GM19035 (cell line): Measurements from ENCODE around the gene TOMM22.
A peak's percentile ranks its signal among the peaks of the same experiment; 100 is the strongest.
"Not testable (repeated sequence)": the region's sequence is repeated elsewhere in the genome, so short reads cannot be mapped to it uniquely, and the experiment has no call there.

Experiments used
- ATAC-seq: cut with Tn5 transposase; IDR thresholded peaks from one replicate; pipeline ENCODE4 v1.9.1; 2021; ENCODE audit not compliant: unreplicated experiment

The TOMM22 gene

DNA sequence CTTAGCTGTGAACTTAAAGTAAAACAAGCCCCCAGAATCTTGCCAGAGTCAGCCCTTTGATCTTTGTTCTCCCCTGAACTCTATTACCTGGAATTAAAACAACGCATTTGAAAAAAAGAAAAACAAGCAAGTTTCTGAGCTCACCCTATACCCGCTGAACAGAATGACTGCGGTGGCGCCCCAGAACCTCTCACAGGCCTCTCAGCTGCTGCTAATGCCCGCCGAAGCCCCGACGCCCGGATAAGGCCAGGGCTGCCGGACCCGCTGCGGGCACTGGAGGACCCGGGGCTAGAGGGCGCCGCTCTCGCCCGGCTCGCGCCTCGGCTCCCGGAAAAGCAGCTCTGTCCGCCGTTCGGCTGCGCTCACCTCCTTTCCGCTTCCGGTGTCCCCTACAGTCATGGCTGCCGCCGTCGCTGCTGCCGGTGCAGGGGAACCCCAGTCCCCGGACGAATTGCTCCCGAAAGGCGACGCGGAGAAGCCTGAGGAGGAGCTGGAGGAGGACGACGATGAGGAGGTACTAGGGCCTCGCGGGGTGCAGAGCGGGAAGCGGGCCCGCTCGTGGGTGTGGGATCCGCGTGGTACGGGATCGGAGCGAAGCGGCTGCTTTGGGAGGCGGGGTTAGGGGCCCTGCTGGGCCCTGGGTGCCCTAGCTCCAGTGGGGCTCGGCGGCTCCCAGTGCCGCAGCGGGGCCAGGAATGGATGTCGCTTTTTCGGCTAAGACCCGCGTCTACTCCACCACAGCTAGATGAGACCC, at the start of gene TOMM22:
TOMM22 (plus strand) TSS at position 376 of the 754 bp plus-strand sequence; CDS start at position 398, 22 bp downstream.
- ATAC-seq, result peak; percentile 93

GRCh38 chr22:38632528-38632927, 49.2 kb upstream of the TOMM22 start:
- ATAC-seq, result no peak

DNA sequence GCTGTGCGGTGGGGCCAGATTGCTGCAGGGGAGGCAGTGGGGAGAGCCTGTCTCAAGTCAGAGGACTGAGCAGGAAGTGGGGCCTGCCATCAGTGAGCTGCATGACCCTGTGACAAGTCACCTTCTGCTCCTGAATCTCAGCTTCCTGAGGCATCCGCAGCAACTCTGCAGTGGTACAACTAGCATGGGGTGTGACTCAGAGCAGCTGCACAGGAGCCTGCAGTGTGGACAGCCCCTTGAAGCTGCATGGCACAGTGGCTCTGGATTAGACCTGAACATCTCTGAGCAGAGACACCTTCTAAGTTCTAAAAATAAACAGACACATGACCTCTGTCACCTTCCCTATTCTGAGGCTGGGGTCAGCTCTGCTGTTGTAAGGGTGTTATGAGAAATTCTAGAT, 43.5 kb upstream of the TOMM22 start:
- no peak for ATAC-seq

DNA sequence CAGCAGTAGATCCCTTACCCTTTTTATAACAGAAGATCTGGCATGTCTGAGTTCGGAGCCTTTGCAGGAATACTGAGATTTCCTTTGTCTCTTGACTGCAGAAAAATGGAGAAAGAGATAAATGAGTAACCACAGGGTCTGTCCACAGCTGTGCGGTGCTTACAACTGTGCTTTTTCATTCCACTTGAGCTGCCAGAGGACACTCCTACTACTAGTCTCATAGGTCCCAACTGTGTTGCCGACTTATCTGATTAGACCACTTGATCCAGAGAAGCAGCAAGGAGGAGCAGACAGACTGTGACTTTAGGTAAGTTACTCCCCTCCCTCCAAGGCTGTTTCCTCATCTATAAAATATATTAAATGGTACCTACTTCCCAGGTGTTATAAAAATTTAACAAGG, 43.0 kb upstream of the TOMM22 start:
- no peak for ATAC-seq

DNA sequence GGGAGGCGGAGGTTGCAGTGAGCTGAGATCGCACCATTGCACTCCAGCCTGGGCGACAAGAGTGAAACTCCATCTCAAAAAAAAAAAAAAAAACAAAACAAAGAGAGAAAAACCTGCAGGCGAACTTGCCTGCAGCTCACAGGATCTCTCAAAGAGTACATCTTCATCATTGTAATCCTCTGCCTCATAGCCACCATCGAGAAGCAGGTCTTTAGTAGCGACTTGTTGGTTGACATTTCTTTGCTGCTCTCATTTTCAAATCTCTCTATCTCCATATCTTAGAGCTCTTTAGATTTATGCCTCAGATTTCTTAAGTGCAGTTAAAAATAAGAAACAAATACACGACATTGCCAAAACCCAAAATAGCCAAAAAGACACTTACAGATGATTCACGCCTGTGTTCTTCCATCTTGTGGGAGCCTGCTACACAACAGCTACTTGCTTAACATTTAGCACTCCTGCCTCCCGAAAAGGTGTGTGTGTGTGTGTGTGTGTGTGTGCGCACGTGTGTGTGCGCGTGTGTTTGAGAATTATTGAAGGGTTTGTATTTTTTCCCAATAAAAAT, 40.2 kb upstream of the TOMM22 start:
- ATAC-seq, result no peak

DNA sequence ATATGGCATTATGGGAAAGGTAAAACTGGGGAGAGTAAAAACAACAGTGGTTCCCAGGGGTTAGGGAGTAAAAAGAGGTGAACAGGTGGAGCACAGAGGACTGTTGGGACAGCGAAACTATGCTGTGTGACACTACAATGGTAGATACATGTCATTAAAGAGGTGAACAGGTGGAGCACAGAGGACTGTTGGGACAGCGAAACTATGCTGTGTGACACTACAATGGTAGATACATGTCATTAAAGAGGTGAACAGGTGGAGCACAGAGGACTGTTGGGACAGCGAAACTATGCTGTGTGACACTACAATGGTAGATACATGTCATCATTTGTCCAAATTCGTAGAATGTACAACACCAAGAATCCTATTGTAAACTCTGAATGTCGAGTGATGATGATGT, 37.5 kb upstream of the TOMM22 start:
- ATAC-seq, result not testable (repeated sequence)

DNA sequence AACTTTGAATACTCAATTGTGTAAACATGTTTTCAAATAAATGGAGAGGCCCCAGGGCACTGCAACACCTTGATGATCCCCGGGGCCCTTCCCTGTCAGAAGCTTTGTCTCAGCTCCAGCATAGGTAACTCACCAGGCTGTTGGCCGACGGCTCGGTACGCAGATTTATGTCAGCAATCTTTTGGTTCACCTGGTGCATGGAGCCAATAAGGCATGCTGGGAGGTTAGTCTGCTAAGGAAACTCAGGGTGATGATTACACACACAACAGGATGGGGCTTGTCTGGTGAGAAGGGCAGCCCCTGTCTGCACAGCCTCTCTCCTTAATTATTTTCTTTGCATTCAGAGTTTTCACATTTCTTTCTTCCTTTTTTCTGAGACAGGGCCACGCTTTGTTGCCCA, 36.3 kb upstream of the TOMM22 start:
- no peak for ATAC-seq

DNA sequence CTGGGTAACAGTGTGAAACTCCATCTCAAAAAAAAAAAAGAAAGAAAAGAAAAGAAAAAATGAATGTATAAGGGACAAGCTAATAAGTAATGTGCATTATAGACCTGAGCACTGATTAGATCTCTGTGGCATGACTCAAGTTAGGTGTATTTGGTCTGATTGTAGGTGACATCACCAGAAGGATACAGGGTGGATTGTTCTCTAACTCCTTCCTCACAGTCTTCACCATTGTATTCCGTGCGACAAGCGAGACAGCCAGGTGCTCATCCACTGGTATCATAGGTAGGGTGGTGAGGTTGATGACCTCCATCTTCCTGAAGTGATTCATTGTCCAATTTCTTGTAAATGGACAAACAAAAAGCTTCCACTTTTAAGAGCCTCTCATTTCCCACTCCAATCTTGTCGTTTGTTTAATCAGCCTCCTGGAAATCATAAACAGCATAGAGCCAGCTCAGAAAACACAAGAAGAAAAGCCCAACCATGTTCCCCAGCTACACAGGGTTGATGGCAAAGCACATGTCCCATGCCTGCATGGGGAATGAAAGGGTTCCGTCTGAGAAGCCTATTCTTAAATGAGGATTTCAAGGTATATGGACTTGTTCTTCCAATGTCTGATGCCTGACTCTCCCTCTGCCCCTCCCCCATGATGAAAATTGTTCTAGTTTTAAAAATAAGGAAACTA, 31.8 kb upstream of the TOMM22 start:
- no peak for ATAC-seq

- no peak for ATAC-seq
These were observed 28.9 kb upstream of the TOMM22 start for GRCh38 chr22:38652859-38653258.

- ATAC-seq, result no peak
These were observed 28.0 kb upstream of the TOMM22 start for GRCh38 chr22:38653741-38654140.

DNA sequence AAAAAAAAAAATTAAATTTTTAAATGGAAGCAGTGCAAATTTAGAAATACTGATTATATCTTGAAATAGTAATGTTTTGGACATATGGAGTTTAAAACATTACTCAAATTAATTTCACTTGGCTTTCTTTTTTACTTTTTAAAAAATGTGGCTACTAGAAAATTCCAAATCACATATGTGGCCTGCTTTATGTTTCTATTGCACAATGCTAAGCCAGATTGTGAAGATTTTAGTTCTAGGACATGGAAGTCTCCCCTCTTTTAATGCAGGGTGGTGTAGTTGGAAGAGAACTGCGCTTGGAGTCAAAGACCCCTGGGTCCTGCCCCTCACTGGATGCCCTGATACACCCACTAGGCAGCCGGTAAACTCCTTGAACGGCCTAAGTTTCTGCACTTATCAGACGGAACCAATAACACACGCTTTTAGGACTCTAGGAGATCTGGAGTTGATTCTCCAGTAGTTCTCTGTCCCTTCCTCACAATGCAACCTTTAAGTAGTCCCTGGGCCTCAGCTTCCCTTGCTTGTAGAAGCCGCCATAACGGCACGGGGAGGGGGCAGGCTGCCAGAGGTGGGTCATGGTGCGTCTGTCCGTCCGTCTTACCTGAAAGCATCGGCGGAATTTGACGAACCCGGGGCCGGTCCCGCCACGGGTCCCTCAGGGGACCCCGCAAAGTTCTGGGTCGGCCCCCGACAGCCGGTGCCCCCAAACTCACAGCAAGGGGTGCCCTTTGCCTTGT, 26.1 kb upstream of the TOMM22 start:
- ATAC-seq, result no peak

DNA sequence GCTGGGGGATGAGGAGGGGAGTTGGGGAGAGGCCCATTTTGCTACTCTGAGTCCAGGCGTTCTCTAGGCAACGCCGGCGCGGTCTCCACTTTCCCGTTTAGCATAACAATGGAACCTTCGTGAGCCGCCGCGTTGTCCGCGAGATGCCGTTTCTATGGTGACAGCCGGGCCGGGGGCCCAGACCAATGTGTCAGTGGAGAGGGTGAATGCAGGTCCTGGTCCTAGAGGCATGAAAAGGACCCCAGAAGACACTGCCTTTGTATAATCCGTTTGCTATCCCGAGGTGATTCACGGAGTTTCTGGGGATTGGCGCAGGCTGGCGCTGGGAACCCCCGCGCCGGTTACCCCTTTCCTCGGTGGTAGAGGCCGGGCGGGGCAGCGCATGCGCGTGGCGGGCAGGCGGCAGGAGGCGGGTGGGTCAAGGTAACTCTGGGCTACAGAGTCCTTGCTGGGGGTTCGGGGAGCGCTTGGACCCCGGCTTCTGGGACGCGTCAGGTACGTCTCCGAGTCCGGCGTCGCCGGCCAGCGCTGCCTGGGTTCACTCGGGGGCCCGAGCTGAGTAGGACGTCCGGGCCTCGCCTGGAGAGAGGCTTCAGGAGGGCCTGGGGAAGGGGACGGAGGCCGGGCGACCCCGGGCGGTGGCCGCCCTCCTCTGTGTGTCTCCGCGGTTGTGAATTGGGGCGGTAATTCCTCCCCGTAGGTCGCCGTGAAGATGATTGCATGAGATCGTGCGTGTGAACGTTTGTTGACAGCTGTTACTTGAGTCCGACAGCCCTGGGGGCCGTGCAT, 25.3 kb upstream of the TOMM22 start, which contains the start of the genes CBY1 and FAM227A:
CBY1 (plus strand) TSS at position 383 of the 789 bp plus-strand sequence. CDS start 11,417 bp downstream, outside the sequence.
FAM227A (minus strand) TSS at position 137 of the 789 bp plus-strand sequence. CDS start 6,224 bp downstream, outside the sequence.
- ATAC-seq, result peak; percentile 69

- ATAC-seq, result peak; percentile 36
These were observed 24.5 kb upstream of the TOMM22 start for GRCh38 chr22:38657045-38657909.

DNA sequence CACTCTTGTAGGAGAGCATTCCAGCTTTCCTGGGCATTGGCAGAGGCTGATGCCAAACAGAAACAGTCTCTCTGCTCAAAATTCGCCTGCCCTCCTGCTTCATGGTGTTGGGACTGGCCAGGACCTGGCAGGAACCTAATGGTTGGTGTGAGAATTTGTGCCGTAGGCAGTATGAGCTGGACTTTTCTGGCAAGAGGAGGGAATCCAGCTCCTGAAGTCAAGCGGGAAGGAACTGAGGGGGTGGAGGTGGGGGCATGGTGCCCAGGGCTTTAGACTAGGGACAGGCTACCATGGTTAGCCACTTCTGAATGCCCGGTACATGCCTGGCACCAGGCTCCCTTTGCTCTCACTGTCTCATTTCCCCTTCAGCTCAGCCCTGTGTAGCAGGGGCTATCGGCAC, 6.9 kb upstream of the TOMM22 start:
- no peak for ATAC-seq

DNA sequence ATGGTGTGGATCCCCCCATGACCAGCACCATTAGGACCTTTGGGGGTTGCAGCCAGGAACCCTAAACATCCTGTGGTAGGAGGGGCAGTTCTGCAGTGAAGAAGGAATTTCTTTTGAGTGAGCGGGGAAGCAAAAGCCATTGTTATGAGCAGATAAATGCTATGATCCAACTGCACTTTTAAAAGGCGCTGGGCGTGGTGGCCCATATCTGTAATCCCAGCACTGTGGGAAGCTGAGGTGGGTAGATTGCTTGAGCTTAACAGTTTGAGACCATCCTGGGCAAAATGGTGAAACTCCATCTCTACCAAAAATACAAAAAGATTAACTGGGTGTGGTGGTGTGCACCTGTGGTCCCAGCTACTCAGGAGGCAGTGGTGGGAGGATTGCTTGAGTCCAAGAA, 5.9 kb upstream of the TOMM22 start:
- ATAC-seq, result no peak

DNA sequence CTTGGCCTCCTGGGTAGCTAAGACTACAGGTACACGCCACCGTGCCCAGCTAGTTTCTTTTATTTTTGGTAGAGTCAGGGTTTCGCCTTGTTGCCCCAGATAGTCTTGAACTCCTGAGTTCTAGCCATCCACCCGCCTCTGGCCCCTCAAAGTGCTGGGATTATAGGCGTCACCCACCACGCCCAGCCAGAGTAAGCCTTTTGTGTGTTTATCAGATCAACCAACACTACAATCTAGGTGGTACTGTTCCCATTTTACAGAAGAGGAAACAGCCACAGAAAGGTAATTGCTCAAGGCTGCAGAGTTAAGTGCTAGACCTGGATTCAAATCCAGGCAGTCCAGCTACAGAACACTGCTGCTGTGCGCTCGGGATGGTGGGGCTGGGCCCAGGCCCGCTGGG, 3.1 kb downstream of the TOMM22 start:
- no peak for ATAC-seq

DNA sequence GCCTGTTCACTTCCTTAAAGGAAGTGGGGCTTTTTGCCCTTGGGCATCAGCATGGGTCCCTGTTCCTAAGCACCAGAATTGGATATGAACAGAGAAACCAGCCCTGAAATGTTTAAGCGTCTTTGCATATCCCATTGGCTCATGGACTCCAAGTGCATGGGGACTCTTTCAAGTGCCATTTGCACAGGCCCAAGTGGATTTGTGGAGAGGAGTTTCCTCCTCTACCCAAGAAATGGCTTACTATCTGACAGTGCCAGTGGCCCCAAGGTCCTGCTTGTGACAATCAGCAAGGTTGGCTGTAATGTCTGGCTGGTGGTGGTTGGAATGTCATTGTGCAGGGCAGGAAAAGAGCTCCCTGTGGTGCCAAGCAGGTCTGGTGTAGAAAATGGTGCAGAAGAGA, 4.0 kb downstream of the TOMM22 start:
- no peak for ATAC-seq

GRCh38 chr22:38689651-38690050, 7.9 kb downstream of the TOMM22 start:
- no peak for ATAC-seq

GRCh38 chr22:38694049-38694448, 12.3 kb downstream of the TOMM22 start:
- ATAC-seq, result no peak

- ATAC-seq, result no peak
These were observed 13.2 kb downstream of the TOMM22 start for GRCh38 chr22:38694940-38695339.
